ENCODE results near the gene ZSCAN2.

DNA sequence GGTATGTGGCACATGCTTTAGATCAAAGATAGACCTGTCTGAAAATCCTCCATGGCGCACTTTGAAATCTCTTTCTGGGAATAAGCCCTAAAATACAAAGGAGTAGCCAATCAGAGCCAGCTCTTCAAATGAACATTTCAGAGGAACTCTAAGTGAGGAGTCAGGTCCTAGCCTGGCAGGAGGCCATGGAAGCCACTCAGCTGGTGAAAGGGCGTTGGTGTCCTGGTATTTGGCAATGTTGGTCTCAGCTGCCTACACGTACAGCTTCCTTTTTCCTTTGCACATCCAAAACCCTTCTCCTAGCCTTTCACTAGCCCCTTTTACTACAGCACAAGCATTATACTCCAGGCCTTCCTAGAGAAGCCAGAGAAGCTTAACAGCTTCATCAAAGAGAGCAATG lies 47.7 kb downstream of the ZSCAN2 start:
- TF ChIP-seq, protein P1, sequence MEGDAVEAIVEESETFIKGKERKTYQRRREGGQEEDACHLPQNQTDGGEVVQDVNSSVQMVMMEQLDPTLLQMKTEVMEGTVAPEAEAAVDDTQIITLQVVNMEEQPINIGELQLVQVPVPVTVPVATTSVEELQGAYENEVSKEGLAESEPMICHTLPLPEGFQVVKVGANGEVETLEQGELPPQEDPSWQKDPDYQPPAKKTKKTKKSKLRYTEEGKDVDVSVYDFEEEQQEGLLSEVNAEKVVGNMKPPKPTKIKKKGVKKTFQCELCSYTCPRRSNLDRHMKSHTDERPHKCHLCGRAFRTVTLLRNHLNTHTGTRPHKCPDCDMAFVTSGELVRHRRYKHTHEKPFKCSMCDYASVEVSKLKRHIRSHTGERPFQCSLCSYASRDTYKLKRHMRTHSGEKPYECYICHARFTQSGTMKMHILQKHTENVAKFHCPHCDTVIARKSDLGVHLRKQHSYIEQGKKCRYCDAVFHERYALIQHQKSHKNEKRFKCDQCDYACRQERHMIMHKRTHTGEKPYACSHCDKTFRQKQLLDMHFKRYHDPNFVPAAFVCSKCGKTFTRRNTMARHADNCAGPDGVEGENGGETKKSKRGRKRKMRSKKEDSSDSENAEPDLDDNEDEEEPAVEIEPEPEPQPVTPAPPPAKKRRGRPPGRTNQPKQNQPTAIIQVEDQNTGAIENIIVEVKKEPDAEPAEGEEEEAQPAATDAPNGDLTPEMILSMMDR (conservative IDR thresholded peaks at IDR 0.05; ENCODE audit: low read depth, low read length), result no peak
- TF ChIP-seq EZH2 (IDR thresholded peaks at IDR 0.05; ENCODE audit: borderline replicate concordance, low read depth, low read length, poor library complexity, severe bottlenecking), result no peak
